HTERT RPE-1 (cell line): ENCODE measurements around the gene FOXD3.

Experiments
- in situ Hi-C: fragments of 300-500 bp; cut with MboI; formaldehyde crosslinking; loops from 4 replicates; pipeline ENCODE4 v1.14.3; 2020; ENCODE audit warnings: low sequenced_read_pairs

The FOXD3 gene

DNA sequence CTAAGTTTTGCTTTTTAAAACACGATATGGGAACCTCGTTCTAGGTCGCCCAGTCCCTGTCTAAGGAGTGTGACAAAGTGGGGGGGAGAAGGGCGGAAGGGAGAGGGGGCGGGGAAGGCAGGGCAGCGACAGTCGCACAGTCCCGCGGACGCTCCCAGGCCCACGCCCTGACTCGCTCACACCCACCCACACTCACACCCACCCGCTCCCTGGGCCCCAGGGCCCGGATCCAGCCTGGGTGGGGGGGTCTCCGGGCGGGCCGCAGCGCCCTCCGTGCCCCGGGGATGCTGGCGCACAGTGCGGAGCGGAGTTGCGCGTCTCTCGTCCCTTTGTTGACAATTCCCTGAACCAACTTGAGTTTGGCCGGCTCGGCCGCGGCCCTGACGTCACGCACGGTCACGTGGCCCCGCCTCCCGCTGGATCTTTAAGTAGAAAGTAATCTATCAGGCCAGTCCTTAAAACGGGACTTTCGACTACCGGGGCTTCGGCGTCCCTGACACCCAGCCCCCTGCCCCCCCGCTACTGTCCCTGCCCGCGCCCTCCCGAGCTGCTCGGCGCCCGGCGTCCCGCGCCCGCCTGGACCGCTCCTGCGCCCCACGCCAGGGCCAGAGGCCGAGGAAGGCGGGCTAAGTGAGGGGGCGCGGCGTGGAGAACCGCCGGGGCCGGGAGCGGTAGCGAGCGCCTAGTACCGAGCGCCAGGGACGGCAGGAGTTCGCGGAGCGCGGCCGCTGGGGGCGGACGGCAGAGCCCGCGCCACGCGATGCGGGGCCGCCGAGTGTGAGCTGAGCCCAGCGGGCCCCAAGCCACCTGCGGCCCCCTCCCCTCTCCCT is at the start of gene FOXD3:
Gene FOXD3 (plus strand): TSS at position 454 of the 830 bp plus-strand sequence. CDS start 492 bp downstream, outside the sequence.
- in situ Hi-C loops: no loop called here

DNA sequence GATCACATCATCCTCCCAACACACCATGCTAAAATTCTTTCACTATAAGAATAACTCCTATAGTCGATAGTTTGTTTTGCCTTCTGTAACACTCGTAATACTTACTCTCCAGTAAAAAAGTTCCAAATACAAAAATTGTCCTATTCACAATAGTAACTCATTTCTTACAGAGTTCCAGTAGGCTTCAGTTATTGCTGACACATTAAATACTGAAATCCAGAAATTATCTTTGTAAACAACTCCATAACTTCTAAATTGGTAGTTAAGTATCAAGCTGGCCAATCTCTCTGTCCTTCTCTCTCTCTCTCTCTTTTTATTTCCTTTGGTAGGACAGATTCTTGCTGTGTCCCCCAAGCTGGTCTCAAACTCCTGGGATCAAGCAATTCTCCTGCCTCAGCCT is 49.6 kb upstream of the FOXD3 start:
- in situ Hi-C loops: no loop called here

DNA sequence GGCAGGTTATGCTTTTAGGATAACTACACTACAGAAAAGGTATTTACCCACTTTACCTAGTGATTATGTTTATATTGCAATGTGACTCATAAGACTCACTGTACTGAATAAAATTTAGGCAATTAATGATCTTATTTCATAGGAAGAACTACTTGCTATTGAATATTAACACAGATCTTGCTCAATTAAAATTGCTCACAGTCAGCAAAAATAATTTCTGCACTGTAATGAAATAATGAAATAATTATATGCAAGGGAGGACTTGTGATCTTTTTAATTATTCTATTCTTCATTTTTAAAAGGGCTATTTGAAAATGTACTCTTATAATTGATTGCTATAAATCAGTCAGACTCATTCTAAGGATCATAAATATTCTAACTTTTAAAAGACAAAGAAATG is 48.0 kb upstream of the FOXD3 start:
- in situ Hi-C loops: no loop called here

DNA sequence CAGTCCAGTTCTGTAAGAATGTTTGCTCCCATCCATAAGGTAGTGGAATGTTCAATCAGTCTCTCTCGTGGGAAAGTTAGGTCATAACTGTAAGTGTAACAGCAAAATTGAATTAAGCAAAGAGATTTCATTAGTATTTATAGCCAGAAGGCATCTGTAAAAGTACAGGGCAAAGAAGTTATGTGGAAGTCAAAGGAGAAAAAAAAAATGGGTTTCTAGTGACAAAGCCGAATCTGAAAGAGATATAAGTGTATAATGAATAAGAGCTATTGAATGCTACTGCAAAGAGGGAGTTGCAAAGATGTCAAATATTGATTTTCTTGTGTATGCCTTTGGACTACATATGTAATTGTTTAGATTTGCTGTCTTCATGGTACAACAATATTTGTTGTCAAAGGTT is 47.4 kb upstream of the FOXD3 start:
- in situ Hi-C loops: no loop called here

DNA sequence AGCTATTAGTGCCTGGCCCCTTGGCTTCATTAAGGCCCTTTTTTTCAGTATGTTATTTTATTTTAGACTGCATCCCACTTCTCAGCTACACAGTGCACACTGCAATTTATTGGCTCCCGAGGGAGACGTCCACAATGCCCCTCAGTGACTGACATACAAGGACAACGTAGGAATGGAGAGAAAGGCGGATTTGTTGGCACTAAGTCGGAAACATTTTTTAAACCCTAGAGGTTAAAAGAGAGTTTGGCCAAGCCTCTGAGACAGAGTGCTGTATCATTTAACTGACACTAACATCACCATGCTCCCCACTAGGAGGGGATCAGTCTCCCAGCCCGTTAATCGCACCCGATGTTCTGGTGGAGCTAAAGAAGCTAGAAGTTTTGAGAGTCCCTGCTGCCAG is 45.7 kb upstream of the FOXD3 start:
- in situ Hi-C loops: no loop called here

DNA sequence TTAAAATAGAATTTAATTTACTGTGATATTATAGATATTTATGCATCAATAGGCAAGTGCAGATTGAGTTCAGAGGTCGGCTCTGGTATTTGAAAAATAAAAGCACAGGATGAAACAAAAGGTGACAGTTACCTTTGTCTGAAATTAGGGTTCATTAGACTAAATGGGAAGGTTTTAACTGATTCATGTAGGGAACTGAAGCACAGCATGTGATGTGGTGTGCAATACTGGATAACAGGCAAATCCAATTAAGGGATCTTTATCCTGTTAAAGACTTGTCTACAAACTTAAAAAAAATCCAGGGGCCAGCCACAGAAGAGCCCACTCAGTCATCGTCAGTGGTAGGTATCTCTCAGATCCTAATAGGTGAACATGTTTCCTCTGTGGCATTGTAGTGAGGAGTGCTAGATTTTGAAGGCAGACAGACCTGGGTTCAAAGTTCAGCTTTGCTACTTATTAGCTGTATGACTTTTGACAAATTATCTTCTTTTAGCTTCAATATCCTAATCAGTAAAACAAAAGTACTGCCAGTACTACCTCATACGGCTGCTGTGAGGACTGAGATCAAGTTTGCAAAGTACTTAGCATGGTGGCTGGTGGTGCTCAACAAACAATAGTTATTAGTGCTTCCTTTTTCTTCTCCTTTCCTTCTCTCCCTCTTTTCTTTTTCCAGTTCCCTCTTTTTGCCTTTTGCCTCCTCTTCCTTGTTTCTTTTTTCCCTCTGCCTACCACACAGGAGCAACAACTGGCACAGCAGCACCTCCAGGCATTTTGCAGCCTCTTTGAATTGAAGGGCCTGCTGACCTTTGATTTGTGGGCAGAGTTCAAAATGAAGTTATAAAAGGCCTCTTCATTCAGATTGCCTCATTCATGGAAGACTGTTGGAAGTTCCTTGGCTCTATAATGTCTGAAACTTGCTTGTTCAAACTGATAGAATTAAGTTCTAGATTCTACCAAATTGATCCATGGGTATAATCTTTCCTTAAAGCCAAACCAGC is 44.9 kb upstream of the FOXD3 start:
- in situ Hi-C loops: no loop called here

DNA sequence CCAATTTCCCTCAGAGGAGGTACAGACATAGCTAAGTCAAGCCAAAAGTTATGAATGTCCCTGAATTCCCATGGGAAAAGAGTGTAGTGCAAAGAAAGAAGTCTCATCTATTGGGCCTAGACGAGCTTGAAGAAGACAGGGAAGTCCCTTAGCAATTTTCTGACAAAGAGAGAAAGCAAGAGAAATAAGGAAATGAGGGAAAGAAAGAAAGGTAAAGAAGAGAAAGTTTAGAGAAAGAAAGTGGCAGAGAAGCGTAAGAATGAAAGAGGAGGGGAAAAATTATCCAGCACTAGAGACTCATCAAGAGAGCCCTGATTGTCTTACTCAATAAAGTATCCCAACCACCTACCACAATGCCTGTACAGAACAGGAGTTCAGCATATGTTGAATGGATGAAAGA is 40.6 kb upstream of the FOXD3 start:
- in situ Hi-C loops: no loop called here

DNA sequence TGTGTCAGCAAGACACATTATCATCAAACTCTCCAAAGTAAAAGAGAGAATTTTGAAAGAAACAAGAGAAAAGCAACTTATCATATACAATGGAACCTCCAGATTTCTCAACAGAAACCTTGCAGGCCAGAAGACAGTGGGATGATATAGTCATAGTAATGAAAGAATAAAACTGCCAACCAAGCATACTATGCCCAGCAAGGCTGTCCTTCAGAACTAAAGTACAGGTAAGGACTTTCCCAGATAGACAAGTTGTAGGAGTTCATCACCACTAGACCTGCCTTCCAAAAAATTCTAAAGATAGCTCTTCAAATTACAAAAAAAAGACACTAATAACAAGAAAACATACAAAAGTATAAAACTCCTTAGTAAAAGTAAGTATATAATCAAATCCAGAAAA is 33.2 kb upstream of the FOXD3 start:
- in situ Hi-C loops: no loop called here

DNA sequence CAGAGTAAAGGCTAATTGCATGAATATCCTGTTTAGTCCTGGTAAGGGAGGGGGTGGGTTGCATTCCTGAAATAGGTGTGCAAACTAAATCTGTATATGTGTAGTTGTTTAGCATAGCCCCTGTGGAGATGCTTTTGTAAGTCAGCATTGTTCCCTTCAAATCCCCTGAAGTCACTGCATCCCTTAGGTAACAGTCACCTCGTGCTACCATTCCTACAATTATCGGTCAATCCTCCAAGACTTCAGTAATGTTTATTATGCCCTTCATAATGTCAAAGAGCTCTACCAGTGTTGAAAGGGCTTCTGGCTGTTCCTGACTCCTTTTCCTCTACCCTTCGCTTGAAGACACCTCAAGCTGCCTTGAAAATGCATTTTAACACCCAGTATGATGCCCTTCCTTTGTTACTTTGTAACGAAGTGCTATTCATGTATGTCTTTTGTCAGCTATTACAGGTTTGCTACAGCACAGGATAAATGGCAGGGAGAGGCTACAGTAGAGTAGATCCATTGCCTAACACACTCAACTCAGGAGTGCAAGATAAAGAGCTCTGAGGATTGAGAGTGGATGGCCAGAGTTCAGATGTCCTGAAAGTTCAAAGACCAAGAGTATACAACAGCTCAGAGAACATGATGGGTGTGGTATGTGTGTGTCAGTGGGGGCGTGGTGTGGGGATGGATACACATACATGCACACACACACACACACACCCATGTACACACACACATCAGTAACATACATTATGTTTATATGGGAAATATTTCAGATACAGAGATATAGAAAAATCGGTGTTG is 27.4 kb upstream of the FOXD3 start:
- in situ Hi-C loops: no loop called here

DNA sequence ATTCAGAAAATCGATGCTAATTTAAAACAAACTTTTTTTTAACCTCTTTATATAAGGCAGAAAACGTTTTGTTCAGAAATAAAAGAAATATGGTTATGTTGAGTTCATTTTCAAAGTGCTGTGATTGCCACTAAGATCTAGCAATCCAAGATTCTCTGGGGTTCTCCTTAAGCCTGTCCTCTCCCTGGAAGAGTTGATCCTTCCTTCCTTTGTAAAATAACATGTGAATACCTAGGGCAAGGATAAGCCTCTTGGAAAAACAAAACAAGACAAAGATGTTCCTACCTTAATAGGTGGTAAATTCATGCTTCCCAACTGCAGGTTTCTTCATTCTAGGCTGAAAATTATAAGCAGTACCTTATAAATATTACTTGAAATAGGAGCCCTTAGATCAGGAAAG is 18.0 kb upstream of the FOXD3 start:
- in situ Hi-C loops: no loop called here

DNA sequence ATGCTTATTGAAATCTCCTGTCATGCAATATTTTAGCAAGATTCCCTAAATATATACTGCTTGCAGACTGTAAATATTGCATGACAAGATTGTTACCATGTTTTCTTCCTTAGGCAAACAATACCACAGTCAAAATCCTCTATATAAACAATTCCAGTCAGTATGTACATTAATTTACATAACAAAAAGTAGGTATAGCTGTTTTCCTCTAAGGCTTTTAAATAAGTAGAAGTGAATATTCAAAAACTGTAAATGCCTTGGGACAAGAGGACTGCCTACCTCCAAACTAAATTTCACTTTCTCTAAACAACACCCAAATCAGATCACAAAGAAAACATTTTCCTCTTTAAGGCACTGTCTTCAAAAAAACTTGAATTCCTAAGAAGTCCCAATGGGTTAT is 17.3 kb upstream of the FOXD3 start:
- in situ Hi-C loops: no loop called here

DNA sequence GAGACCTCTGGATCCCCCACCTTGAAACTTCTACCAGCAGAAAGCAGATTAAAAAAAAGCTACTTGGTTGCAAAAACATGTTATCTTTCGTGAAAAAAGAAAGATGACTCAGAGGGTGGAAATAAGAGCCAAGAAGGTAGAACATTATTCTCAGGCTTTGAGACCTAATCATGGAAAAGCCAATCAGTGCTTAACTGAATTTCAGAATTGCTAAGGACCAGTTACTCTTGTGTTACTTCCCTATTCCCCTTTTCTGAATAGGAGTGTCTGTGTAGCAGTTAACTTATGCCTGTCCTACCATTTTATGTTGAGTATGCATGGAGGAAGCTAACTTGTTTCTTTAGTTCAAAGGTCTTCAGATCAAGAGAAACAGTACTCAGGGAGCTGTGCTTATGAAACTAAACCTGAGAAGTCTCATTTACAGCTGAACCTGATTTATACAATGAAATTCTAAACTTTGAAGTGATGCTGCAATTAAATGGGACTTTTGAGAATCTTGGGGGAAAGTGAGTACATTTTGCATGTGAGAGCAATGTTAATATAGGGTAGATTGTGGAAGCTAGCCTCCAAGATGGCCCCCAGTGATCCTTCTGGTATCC is 15.1 kb upstream of the FOXD3 start:
- in situ Hi-C loops: no loop called here

DNA sequence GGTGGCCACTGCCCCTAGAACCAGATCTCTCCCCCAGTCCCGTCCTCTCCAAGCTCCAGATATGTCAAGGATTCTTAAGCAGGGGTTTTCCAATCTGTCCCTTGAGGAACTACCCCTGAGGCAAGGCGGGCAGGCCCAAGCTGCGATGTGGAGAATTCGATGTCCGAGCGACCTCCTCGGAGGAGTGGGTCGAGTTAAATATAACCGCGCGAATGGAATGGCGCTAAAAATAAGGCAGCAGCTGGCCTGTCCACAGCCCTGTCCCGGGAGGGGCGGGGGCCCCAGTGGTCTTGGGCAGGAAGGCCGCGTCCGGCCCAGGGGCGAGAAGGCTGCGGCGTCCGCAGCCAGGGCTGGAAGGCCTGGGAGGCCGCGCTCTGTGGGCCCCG is 5.8 kb upstream of the FOXD3 start:
- in situ Hi-C loops: no loop called here

DNA sequence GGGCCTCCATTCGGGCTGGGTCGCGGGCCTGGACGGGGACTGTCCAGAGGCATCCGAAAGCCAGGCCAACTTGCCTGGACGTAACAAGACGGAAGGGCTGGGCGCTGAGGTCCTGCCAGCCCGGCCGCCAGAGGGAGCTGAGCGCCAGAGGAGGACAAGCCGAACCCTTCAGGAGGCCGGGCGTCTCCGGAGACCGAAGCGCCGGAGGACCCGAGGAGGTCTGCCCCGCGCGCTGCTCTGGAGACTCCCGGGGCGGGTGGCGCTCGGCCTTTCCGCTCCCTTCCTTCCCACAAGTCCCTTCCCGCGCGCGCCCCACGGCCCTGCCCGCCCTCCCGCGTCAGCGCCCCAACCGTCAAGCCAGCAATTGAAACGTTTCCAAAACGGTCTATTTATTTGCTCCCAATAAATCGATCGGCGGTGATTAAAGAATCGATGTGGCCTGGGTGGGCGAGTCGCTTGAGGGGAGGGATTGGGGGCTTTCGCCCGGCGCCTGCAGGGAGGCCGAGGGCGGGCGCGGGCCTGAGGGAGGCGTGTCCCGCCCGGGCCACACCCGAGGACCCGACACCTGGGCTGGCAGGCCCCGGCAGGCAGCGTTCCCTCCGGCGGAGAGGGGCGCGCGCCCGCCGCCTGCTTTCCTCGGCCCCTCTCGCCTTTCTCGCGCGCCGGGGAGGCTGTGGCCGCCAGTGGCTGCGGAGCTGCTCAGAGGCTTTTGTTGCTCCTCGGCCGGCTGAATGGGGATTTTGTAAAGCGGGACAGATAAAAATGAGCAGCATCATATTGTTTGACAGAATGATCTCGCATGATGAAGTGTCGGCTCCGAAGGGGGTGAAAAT is 5.2 kb upstream of the FOXD3 start:
- in situ Hi-C loops: no loop called here

DNA sequence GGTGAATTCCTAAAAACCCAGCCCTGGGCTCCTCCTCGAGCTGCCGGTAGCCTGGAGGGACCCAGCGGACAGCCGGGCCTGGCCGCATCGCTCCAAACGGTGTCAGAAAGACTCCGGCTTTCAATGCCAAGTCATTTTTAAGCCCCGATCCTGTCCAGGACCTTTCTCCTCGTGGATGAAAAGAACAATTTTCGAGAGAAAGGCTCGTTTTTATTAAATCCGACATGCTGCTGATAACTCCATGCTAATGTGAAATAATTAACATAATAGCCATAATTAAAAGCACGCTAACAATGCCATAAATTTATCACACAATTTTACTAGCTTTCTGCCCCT is 4.6 kb upstream of the FOXD3 start:
- in situ Hi-C loops: no loop called here

DNA sequence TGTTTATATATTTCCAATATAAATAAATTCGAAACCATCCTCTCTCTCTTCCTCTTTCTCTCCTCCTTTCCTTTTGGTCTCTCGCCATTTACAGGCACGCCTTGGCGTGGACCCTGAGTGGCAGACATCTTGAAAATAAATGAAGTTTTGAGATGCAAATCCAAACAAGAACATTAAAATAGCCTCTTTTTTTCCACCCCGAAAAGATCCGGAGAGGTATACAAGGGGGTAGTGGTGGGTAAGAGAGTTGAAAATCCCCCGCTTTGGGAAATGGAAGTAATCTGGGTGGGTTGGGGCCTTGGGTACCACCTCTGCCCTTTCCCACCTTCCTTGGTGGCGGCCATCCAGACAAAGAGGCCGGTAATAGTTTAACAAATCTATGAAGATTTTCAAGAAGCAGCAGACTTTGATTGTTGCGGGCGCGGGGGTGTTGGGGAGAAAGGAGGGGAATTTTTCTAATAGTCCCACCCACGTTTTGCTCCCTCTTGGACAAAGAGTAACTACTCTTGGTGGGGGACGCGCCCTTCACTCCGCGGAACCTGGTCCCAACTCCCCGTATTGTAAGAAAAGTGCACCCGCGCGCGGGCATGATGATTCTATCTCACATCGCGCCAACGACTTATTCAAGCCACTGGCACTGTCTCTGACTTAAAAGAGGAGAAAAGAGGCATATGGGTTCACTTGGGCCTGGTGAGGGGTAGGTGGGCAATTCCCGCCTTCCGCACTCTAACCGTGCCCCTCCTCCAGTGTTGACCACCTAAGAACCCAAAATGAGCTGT is 4.0 kb upstream of the FOXD3 start:
- in situ Hi-C loops: no loop called here

DNA sequence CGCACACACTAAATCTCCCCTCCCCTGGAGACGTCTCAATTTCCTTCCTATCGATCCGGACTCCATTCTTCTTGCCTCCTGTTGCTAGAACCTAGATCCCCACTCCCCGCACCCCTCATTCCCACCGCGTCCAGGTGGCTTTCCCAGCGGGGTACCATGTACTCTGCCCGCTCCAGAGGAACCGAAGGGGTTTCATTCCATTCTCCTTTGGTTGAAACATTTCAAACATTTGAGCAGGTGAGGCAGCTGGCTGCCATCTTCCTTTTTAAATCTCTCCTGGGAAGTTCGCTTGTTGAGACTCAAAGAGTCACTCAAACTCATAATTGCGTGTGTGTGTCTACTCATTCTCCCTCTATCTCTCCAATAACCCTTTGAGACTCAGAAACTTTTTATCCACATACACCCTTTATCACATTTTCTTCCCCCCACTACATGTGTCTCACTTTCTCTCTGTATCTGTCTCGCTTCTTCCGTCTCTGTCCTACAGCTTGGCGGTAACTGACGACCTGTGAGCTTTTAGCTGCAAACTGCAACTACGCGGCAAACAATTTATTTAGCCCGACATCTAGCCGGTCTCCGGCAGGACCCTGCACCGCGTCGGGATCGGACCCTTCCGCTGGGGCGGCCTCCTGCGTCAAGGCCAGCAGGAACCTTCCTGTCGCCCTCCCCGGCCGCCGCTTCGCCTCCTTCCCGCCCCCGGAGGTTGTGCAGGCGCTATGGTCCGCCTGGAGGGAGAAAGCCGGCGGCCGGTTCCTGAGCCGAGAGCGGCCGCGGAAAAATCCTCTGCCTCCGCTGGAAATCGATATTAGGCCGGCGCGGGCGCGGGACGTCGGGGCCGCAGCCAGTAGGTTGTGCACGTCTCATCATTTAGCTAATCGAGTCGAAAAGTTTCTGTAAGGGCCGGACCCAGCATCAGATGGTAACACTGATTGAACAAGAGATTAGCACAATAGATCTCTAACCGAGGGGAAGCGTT is 3.0 kb upstream of the FOXD3 start:
- in situ Hi-C loops: no loop called here
